Activated CD4-positive, alpha-beta T cell treated with anti-CD3 and anti-CD28 coated beads, Interleukin-2, amount 50 U/mL, for 1 hour (primary cell): ENCODE data around the gene RGPD3.
"Not testable (repeated sequence)": the region's sequence is repeated elsewhere in the genome, so short reads cannot be mapped to it uniquely, and the experiment has no call there.

Experiments used
- DNase-seq: peaks from one replicate; pipeline ENCODE4 v3.0.0-alpha.2; 2020

The RGPD3 gene

GRCh38 chr2:106479563-106479962, 11.3 kb upstream of the RGPD3 start:
- DNase-seq, result not testable (repeated sequence)

DNA sequence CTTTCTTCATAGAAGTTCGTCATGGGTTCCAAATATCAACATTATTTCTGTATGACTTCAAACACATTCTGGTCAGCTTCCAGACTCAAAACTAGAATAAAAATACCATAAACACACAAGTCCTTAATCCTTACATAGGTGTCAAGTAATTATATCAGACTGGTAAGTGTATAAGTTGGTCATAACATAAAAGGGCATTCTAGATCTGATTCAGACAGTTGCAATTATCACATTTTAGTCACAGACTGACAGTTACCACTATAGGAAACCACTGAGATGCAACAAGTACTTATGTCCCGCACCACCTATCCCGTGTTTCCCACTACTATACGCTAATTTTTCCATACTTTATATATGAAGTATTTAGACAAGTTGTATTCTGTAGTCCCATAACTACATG, 9.4 kb upstream of the RGPD3 start:
- not testable (repeated sequence) for DNase-seq

DNA sequence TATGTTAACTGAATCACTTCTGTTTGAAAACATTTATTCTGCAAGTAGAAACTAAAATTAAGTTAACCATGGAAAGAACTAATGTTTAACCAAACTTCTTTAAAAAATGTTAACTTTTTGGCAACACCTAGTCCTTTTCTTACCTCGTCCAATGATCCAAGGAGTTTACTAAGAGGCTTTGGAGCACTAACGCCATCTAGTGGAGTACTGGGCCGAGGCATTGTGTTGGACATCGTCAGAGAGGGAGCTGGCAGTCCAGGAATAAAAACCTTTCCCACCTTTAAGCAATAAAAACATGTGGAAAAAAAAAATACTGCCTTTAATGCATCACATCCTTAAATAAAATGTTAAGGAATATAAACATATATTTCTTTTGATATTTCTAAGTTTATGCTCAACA, 2.4 kb upstream of the RGPD3 start:
- peak; percentile 34 for DNase-seq

DNA sequence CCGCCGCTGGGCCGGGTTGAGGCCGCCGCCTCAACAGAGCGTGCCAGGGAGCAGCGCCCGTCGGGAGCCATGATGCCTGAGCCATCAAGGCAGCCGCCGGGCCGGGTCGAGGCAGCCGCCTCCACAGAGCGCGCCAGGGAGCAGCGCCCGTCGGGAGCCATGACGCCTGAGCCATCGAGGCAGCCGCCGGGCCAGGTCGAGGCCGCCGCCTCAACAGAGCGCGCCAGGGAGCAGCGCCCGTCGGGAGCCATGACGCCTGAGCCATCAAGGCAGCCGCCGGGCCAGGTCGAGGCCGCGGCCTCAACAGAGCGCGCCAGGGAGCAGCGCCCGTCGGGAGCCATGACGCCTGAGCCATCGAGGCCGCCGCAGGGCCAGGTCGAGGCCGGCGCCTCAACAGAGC, 697 bp downstream of the RGPD3 start:
- DNase-seq, result not testable (repeated sequence)

DNA sequence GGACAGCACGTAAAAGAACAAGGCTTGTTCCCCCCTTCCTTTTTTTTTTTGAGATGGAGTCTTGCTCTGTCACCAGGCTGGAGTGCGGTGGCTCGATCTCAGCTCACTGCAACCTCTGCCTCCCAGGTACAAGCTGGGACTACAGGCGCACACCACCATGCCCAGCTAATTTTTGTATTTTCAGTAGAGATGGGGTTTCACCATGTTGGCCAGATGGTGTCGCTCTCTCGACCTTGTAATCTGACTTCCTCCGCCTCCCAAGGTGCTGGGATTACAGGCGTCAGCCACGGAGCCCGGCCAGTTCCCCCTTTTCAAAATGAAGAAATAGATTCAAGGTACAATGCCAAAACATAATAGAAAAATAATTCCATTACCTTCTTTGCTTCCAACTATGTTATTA, 6.3 kb downstream of the RGPD3 start:
- peak; percentile 4 for DNase-seq

- not testable (repeated sequence) for DNase-seq
Measured at GRCh38 chr2:106390680-106391079, 77.5 kb downstream of the RGPD3 start.

DNA sequence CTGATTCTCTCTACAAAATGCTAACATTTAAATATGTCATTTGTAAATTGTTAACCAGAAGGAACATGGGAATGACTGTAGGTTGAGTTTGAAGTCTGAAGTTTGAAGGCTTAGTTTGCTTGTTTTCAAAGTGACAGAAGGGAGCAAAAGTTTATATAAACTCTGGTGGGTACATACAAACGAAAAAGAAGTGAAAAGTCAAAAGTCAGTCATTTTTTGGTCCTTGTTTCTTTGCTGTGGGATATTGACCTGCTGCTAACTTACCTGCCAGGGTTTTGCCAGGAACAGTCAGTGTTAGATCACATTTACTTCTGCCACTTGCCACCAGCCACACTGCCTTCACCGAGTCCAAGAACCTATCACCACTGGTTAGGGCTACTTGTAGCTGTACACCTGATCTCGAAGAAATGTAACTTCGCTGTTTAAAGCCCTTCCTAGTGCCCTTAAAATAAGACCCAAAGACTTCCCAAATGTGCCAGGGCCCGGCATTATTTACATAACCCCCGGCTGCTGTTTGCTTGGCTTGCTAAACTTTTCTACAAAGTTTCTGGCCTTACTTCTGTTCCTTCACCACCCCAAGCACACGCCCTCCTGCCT, 79.3 kb downstream of the RGPD3 start:
- not testable (repeated sequence) for DNase-seq

DNA sequence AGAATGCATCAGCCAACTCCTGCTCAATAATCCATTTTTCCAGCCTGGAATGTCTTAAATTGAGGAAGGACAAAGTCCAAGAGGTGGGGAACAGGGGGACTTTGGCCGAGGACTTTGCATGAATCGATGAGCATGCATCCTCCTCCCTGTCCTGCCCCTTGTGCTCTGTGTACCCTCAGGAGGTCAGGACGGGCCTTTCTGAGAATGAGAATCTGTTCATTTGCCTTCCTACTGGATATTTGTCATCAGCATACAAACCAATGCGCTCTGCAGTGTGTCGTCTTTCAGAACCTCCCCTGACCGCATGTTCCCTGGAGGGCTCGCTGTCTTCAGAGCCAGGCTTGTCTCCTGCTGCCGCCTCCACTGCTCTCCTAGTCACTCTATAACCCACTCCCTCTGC, 83.7 kb downstream of the RGPD3 start:
- DNase-seq, result not testable (repeated sequence)

- not testable (repeated sequence) for DNase-seq
Measured at GRCh38 chr2:106381867-106382266, 86.3 kb downstream of the RGPD3 start.

DNA sequence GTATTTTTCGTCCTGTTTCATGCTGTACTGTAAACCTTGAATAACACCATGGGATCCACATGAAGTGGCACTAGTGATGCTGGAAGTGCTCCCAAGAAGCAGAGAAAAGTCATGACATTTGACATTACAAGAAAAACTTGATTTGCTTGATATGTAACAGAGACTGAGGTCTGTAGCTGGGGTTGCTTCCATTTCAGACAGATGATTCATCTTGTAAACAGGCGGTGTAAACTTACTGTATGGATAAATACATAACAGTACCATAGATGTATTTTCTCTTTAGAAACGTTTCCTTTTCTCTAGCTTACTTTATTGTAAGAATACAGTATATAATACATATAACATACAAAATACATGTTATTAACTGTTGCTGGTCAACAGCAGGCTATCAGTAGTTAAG, 88.6 kb downstream of the RGPD3 start:
- not testable (repeated sequence) for DNase-seq

GRCh38 chr2:106369182-106369581, 99.0 kb downstream of the RGPD3 start:
- not testable (repeated sequence) for DNase-seq

GRCh38 chr2:106366204-106366885, 101.9 kb downstream of the RGPD3 start:
- DNase-seq, result no peak

- DNase-seq, result no peak
Measured at GRCh38 chr2:106363791-106364190, 104.4 kb downstream of the RGPD3 start.

- no peak for DNase-seq
Measured at GRCh38 chr2:106362789-106363188, 105.4 kb downstream of the RGPD3 start.

DNA sequence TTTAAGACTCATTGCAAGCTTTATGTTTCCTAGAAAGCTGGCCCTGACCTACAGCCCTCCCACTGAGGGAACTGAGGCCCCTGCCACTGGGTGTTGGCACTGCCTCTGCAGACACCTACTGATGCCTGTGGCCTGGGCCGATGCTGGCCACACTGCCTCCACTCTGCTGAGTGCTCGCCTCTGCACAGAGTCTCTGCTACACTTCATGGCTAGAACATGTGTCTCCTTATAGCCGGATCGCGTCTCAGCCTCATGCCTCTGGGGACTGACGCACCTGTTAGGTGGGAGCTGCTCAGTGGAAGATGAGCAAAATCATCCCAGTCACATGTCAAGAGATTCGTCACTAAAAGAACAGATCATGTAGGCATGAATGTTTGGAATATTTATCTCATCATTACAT, 108.7 kb downstream of the RGPD3 start:
- DNase-seq, result no peak

DNA sequence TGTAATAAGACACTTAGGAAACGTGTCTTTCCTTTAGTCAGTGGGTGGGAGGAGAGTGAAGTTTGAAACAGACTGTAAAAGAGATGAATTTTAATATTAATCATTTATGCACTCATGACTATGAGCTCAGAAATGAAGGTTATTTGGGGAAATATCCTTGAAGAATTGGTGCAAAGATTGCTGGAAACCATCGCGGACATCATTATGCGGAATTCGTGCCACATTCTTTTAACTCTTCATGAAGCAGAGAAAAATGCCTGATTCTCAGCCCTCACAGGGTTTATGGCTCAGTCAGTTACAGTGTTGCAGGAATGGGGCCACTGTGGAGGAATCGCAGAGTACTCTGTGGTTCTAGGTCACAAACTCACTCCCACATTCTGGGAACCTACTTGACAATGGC, 109.7 kb downstream of the RGPD3 start:
- no peak for DNase-seq

DNA sequence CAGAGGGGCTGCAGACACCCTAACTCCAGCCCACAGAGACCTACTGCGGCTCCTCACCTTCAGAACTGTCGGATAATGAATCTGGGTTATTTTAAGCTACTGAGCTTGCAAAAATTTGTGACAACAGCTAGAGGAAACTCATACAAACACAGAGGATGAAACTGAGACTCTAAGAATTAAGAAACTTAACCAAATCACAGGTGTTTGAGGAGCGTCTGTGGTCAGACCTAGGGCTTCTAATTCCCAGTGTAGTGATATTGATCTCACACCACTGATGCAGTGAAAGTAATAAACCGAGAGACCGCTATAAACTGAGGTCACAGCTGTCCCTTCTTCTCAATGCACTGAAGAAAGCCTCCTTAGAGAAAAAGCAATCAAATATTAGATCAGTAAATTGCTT, 110.1 kb downstream of the RGPD3 start:
- DNase-seq, result no peak

- no peak for DNase-seq
Measured at GRCh38 chr2:106356291-106356690, 111.9 kb downstream of the RGPD3 start.

DNA sequence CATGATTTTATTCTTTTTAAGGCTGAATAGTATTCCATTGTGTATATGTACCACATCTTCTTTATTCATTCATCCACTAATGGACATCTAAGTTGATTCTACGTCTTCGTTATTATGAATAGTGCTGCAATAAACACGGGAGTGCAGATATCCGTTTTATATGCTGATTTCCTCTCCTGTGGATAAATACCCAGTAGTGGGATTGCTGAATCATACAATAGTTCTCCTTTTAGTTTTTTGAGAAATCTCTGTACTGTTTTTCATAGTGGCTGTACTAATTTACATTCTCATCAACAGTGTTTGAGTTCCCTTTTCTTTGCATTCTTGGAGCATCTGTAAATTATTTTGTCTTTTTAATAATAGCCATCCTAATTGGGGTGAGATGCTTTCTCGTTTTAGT, 114.5 kb downstream of the RGPD3 start:
- no peak for DNase-seq

DNA sequence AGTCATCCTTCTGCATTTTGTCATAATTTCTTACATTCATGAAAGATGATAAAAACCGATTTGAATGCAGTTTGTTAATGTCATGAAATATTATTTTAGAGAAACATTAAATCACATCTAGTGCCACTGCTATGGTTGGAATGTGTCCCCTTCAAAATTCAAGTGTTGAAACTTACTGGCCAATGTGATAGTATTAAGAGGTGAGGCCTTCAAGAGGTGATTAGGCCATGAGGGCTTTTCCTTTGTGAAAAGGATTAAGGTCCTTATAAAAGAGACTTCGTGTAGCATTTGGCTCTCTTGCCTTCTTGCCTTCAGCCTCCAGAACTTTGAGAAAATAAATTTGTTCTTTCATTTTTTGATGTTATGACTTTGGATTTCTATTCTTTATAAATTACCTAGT, 117.2 kb downstream of the RGPD3 start:
- no peak for DNase-seq

GRCh38 chr2:106344302-106344701, 123.9 kb downstream of the RGPD3 start:
- no peak for DNase-seq

GRCh38 chr2:106343274-106343673, 124.9 kb downstream of the RGPD3 start:
- DNase-seq, result no peak

- DNase-seq, result no peak
Measured at GRCh38 chr2:106342831-106343251, 125.4 kb downstream of the RGPD3 start.

DNA sequence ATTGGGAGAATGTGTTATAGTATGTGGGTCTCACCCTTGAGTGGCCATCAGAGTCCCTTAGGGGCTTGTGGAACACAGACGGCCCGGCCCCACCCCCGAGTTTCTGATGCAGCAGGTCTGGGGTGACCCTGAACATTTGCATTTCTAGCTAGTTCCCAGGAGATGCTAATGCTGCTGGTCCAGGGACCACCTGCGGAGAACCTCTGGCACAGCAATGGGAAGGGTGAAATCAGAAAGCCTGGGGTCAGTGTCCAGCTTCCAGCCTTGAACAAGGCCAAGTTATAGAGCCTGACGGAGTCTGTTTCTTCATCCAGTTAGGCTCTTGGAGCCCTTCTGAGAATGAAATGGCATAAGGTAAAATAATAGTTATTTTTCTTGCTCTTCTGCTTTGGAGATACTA, 126.5 kb downstream of the RGPD3 start:
- no peak for DNase-seq
